ENCODE measurements around the gene IL1RAPL1.

The IL1RAPL1 gene

GRCh38 chrX:28659269-28659668 is 72.0 kb downstream of the IL1RAPL1 start:
- Histone ChIP-seq H4K8ac (ENCODE audit: low read depth, low read length) (no peak overlapping the region), H2BK120ac (ENCODE audit: low read depth, low read length) (no peak overlapping the region), H2AK5ac (ENCODE audit: low read depth, low read length) (no peak overlapping the region), H3K4ac (ENCODE audit: low read length) (no peak overlapping the region), H2BK15ac (ENCODE audit: low read length) (no peak overlapping the region), H3K23ac (ENCODE audit: low read depth, low read length, poor library complexity) (no peak overlapping the region), H2BK12ac (ENCODE audit: low read length) (no peak overlapping the region), H3K27me3 (ENCODE audit: control insufficient read depth in 3 of 3, insufficient read depth in 3 of 3, low read depth in 1 of 3, low read length in 3 of 3) (no peaks in the 10 kb centered on the region), H3K4me2 (ENCODE audit: insufficient read depth, low read length, poor library complexity, severe bottlenecking) (no peak overlapping the region), H3K36me3 (replicated peaks in 1 of 2; ENCODE audit: control insufficient read depth in 2 of 2, insufficient read depth in 2 of 2, low read length in 2 of 2) (no peaks in the 10 kb centered on the region), H3K18ac (ENCODE audit: low read length) (no peak overlapping the region), H2AFZ (ENCODE audit: low read length) (no peak overlapping the region), H3K4me3 (ENCODE audit: low read length in 2 of 2) (no peak overlapping the region), H4K91ac (ENCODE audit: low read depth, low read length, poor library complexity) (no peak overlapping the region), H3K27ac (replicated peaks; ENCODE audit: low read length) (no peak overlapping the region), H3K14ac (ENCODE audit: low read length) (no peak overlapping the region), H3K4me1 (ENCODE audit: control insufficient read depth in 2 of 2, insufficient read depth in 1 of 2, low read depth in 1 of 2, low read length in 2 of 2) (no peaks in the 10 kb centered on the region), H3K79me1 (ENCODE audit: low read depth, low read length) (no peaks in the 10 kb centered on the region), H3K9me3 (replicated peaks in 1 of 2; ENCODE audit: control insufficient read depth in 2 of 2, insufficient read depth in 1 of 2, low read depth in 1 of 2, low read length in 2 of 2) (peaks cover 0 to 2% of the 10 kb centered on the region in 2 donors), H3K9ac (ENCODE audit: low read depth, low read length, poor library complexity) (no peak overlapping the region), H2BK5ac (ENCODE audit: low read length) (no peak overlapping the region)
- DNase-seq (ENCODE audit: low spot score): no peak
- no CpG with 5 or more reads among the region's 23 CpGs for WGBS, 2 donors (ENCODE audit: extremely low coverage in 2 of 2, insufficient read length in 2 of 2, insufficient replicate concordance in 1 of 2)

- no peak overlapping the region for H3K9ac ChIP-seq (ENCODE audit: low read depth, low read length, poor library complexity)
- no CpG with 5 or more reads among the region's 10 CpGs for WGBS, 2 donors (ENCODE audit: extremely low coverage in 2 of 2, insufficient read length in 2 of 2, insufficient replicate concordance in 1 of 2)
These were observed 78.5 kb downstream of the IL1RAPL1 start for GRCh38 chrX:28665778-28666177.

GRCh38 chrX:28668303-28668702 is 81.1 kb downstream of the IL1RAPL1 start:
- H3K27me3 ChIP-seq (ENCODE audit: control insufficient read depth in 3 of 3, insufficient read depth in 3 of 3, low read depth in 1 of 3, low read length in 3 of 3): no peaks in the 10 kb centered on the region
- no peak overlapping the region for H3K4me2 ChIP-seq (ENCODE audit: insufficient read depth, low read length, poor library complexity, severe bottlenecking)
- no peak overlapping the region for H2BK12ac ChIP-seq (ENCODE audit: low read length)
- H3K18ac ChIP-seq (ENCODE audit: low read length): no peak overlapping the region
- no peak overlapping the region for H2BK15ac ChIP-seq (ENCODE audit: low read length)
- no CpG with 5 or more reads among the region's 13 CpGs for WGBS, 2 donors (ENCODE audit: extremely low coverage in 2 of 2, insufficient read length in 2 of 2, insufficient replicate concordance in 1 of 2)
- no peak overlapping the region for H2AK5ac ChIP-seq (ENCODE audit: low read depth, low read length)
- no peak overlapping the region for H4K8ac ChIP-seq (ENCODE audit: low read depth, low read length)
- DNase-seq (ENCODE audit: low spot score): no peak
- no peak overlapping the region for H3K4me3 ChIP-seq (ENCODE audit: low read length in 2 of 2)
- peaks cover 0 to 2% of the 10 kb centered on the region in 2 donors for H3K4me1 ChIP-seq (ENCODE audit: control insufficient read depth in 2 of 2, insufficient read depth in 1 of 2, low read depth in 1 of 2, low read length in 2 of 2)
- no peak overlapping the region for H3K23ac ChIP-seq (ENCODE audit: low read depth, low read length, poor library complexity)
- H2BK5ac ChIP-seq (ENCODE audit: low read length): no peak overlapping the region
- H2BK120ac ChIP-seq (ENCODE audit: low read depth, low read length): no peak overlapping the region
- no peaks in the 10 kb centered on the region for H3K79me1 ChIP-seq (ENCODE audit: low read depth, low read length)
- no peak overlapping the region for H4K91ac ChIP-seq (ENCODE audit: low read depth, low read length, poor library complexity)
- H3K27ac ChIP-seq (replicated peaks; ENCODE audit: low read length): no peak overlapping the region
- H3K9me3 ChIP-seq (replicated peaks in 1 of 2; ENCODE audit: control insufficient read depth in 2 of 2, insufficient read depth in 1 of 2, low read depth in 1 of 2, low read length in 2 of 2): no peaks in the 10 kb centered on the region
- no peak overlapping the region for H2AFZ ChIP-seq (ENCODE audit: low read length)
- no peaks in the 10 kb centered on the region for H3K36me3 ChIP-seq (replicated peaks in 1 of 2; ENCODE audit: control insufficient read depth in 2 of 2, insufficient read depth in 2 of 2, low read length in 2 of 2)
- H3K4ac ChIP-seq (ENCODE audit: low read length): no peak overlapping the region
- no peak overlapping the region for H3K9ac ChIP-seq (ENCODE audit: low read depth, low read length, poor library complexity)
- no peak overlapping the region for H3K14ac ChIP-seq (ENCODE audit: low read length)

More at GRCh38 chrX:28665778-28666177, 78.5 kb downstream of the IL1RAPL1 start:
- Histone ChIP-seq H2AFZ (ENCODE audit: low read length) (no peak overlapping the region), H3K14ac (ENCODE audit: low read length) (no peak overlapping the region), H2BK12ac (ENCODE audit: low read length) (no peak overlapping the region), H4K8ac (ENCODE audit: low read depth, low read length) (no peak overlapping the region), H3K36me3 (replicated peaks in 1 of 2; ENCODE audit: control insufficient read depth in 2 of 2, insufficient read depth in 2 of 2, low read length in 2 of 2) (no peaks in the 10 kb centered on the region), H4K91ac (ENCODE audit: low read depth, low read length, poor library complexity) (no peak overlapping the region), H3K4ac (ENCODE audit: low read length) (no peak overlapping the region), H3K79me1 (ENCODE audit: low read depth, low read length) (no peaks in the 10 kb centered on the region), H3K4me1 (ENCODE audit: control insufficient read depth in 2 of 2, insufficient read depth in 1 of 2, low read depth in 1 of 2, low read length in 2 of 2) (peaks cover 0 to 2% of the 10 kb centered on the region in 2 donors), H2BK15ac (ENCODE audit: low read length) (no peak overlapping the region), H3K4me3 (ENCODE audit: low read length in 2 of 2) (no peak overlapping the region), H2BK5ac (ENCODE audit: low read length) (no peak overlapping the region), H3K23ac (ENCODE audit: low read depth, low read length, poor library complexity) (no peak overlapping the region), H3K18ac (ENCODE audit: low read length) (no peak overlapping the region), H2BK120ac (ENCODE audit: low read depth, low read length) (no peak overlapping the region), H2AK5ac (ENCODE audit: low read depth, low read length) (no peak overlapping the region), H3K9me3 (replicated peaks in 1 of 2; ENCODE audit: control insufficient read depth in 2 of 2, insufficient read depth in 1 of 2, low read depth in 1 of 2, low read length in 2 of 2) (no peaks in the 10 kb centered on the region), H3K27me3 (ENCODE audit: control insufficient read depth in 3 of 3, insufficient read depth in 3 of 3, low read depth in 1 of 3, low read length in 3 of 3) (no peaks in the 10 kb centered on the region), H3K4me2 (ENCODE audit: insufficient read depth, low read length, poor library complexity, severe bottlenecking) (no peak overlapping the region), H3K27ac (replicated peaks; ENCODE audit: low read length) (no peak overlapping the region)
- no peak for DNase-seq (ENCODE audit: low spot score)

GRCh38 chrX:28668957-28669356 is 81.7 kb downstream of the IL1RAPL1 start:
- Histone ChIP-seq H3K14ac (ENCODE audit: low read length) (no peak overlapping the region), H3K18ac (ENCODE audit: low read length) (no peak overlapping the region), H2BK120ac (ENCODE audit: low read depth, low read length) (no peak overlapping the region), H4K8ac (ENCODE audit: low read depth, low read length) (no peak overlapping the region), H2BK12ac (ENCODE audit: low read length) (no peak overlapping the region), H3K36me3 (replicated peaks in 1 of 2; ENCODE audit: control insufficient read depth in 2 of 2, insufficient read depth in 2 of 2, low read length in 2 of 2) (no peaks in the 10 kb centered on the region), H3K27ac (replicated peaks; ENCODE audit: low read length) (no peak overlapping the region), H3K4me3 (ENCODE audit: low read length in 2 of 2) (no peak overlapping the region), H2BK15ac (ENCODE audit: low read length) (no peak overlapping the region), H3K4ac (ENCODE audit: low read length) (no peak overlapping the region), H3K4me1 (ENCODE audit: control insufficient read depth in 2 of 2, insufficient read depth in 1 of 2, low read depth in 1 of 2, low read length in 2 of 2) (peaks cover 0 to 2% of the 10 kb centered on the region in 2 donors), H3K23ac (ENCODE audit: low read depth, low read length, poor library complexity) (no peak overlapping the region), H2AFZ (ENCODE audit: low read length) (no peak overlapping the region), H2BK5ac (ENCODE audit: low read length) (no peak overlapping the region), H3K79me1 (ENCODE audit: low read depth, low read length) (no peaks in the 10 kb centered on the region), H3K4me2 (ENCODE audit: insufficient read depth, low read length, poor library complexity, severe bottlenecking) (no peak overlapping the region), H2AK5ac (ENCODE audit: low read depth, low read length) (no peak overlapping the region), H3K27me3 (ENCODE audit: control insufficient read depth in 3 of 3, insufficient read depth in 3 of 3, low read depth in 1 of 3, low read length in 3 of 3) (no peaks in the 10 kb centered on the region), H3K9me3 (replicated peaks in 1 of 2; ENCODE audit: control insufficient read depth in 2 of 2, insufficient read depth in 1 of 2, low read depth in 1 of 2, low read length in 2 of 2) (no peaks in the 10 kb centered on the region), H3K9ac (ENCODE audit: low read depth, low read length, poor library complexity) (no peak overlapping the region), H4K91ac (ENCODE audit: low read depth, low read length, poor library complexity) (no peak overlapping the region)
- DNase-seq (ENCODE audit: low spot score): no peak
- WGBS, 2 donors (ENCODE audit: extremely low coverage in 2 of 2, insufficient read length in 2 of 2, insufficient replicate concordance in 1 of 2): no CpG with 5 or more reads among the region's 4 CpGs

Measured in neuronal stem cell (in vitro differentiated cells).